ENCODE data around the gene TAS2R1. TPM values are rescaled to one million over a fixed set of nuclear protein-coding genes. Genes with fewer than 3 reads are reported as not detected.

TAS2R1 gene
- polyA plus RNA-seq, 1 of the 3 experiments (the other 2 are of a cell fraction), result not detected

DNA sequence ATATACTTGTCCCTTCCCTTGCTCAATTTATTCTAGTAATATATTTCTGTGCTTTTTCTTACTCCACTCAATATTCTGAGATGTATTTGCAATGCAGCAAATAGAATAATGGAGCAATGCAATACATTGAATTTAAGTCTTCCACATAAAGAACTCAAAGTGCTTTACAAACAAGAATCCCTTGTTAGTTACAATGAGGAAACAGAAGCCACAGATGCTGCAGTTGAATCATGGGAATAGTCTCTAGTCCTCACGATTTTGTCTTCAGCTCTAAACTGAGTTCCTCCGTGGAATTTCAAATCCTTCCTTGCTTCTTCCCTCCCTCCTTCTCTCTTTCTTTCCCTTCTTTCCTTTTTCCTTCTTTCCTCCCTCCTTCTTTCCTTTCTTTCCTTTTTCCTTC is 12.5 kb upstream of the TAS2R1 start:
- Histone ChIP-seq H3K4me1 (ENCODE audit: control insufficient read depth in 1 of 2, insufficient read depth in 2 of 2, low read depth in 1 of 2, low read length in 1 of 2) (no peaks in the 10 kb centered on the region), H3K79me2 (ENCODE audit: insufficient read depth) (no peaks in the 10 kb centered on the region), H4K20me1 (ENCODE audit: insufficient read depth) (no peaks in the 10 kb centered on the region), H3K9me3 (no peaks in the 10 kb centered on the region), H3K36me3 (replicated peaks in 1 of 2; ENCODE audit: control insufficient read depth in 1 of 2, insufficient read depth in 2 of 2, low read length in 1 of 2) (no peaks in the 10 kb centered on the region), H3K27me3 (ENCODE audit: insufficient read depth) (no peaks in the 10 kb centered on the region), H3K27ac (ENCODE audit: low read depth in 2 of 2, low read length in 1 of 2) (no peak overlapping the region), H3K4me2 (no peak overlapping the region), H3K4me3 (ENCODE audit: low read depth in 2 of 2, low read length in 1 of 2) (no peak overlapping the region), H3F3A (replicated peaks; ENCODE audit: insufficient read depth) (no peaks in the 10 kb centered on the region), H3K9me2 (no peaks in the 10 kb centered on the region), H3K9ac (no peak overlapping the region), H2AFZ (ENCODE audit: low read depth) (no peak overlapping the region)
- TF ChIP-seq RAD21 (IDR thresholded peaks at IDR 0.05; ENCODE audit: low read length) (no peak), TEAD4 (IDR thresholded peaks at IDR 0.05; ENCODE audit: borderline replicate concordance, insufficient read depth) (no peak), CHD2 (IDR thresholded peaks at IDR 0.05; ENCODE audit: low read length, partially characterized antibody) (no peak), YY1 (IDR thresholded peaks at IDR 0.05; ENCODE audit: low read depth) (no peak)
- CTCF ChIA-PET, result no interaction called here
- WGBS (ENCODE audit: low lambda C conversion rate), result 17% methylated on average over 2 of the region's 2 CpGs
- DNase-seq, result no peak
- POLR2A ChIA-PET, result no interaction called here

GRCh38 chr5:9641806-9642355 is 11.7 kb upstream of the TAS2R1 start:
- POLR2A ChIA-PET, result no interaction called here
- Histone ChIP-seq H3K36me3 (replicated peaks in 1 of 2; ENCODE audit: control insufficient read depth in 1 of 2, insufficient read depth in 2 of 2, low read length in 1 of 2) (no peaks in the 10 kb centered on the region), H3K79me2 (ENCODE audit: insufficient read depth) (no peaks in the 10 kb centered on the region), H3K9me2 (no peaks in the 10 kb centered on the region), H3K9me3 (no peaks in the 10 kb centered on the region), H4K20me1 (ENCODE audit: insufficient read depth) (no peaks in the 10 kb centered on the region), H3F3A (replicated peaks; ENCODE audit: insufficient read depth) (no peaks in the 10 kb centered on the region), H2AFZ (ENCODE audit: low read depth) (no peak overlapping the region), H3K4me3 (ENCODE audit: low read depth in 2 of 2, low read length in 1 of 2) (no peak overlapping the region), H3K27ac (ENCODE audit: low read depth in 2 of 2, low read length in 1 of 2) (no peak overlapping the region), H3K4me1 (ENCODE audit: control insufficient read depth in 1 of 2, insufficient read depth in 2 of 2, low read depth in 1 of 2, low read length in 1 of 2) (no peaks in the 10 kb centered on the region), H3K9ac (no peak overlapping the region), H3K4me2 (no peak overlapping the region), H3K27me3 (ENCODE audit: insufficient read depth) (no peaks in the 10 kb centered on the region)
- CTCF ChIA-PET, result no interaction called here
- no peak for TF ChIP-seq GABPA (IDR thresholded peaks at IDR 0.05; ENCODE audit: low read depth)
- TF ChIP-seq FOSL2 (IDR thresholded peaks at IDR 0.05; ENCODE audit: borderline replicate concordance, low read depth), result no peak
- no peak for TF ChIP-seq CHD2 (IDR thresholded peaks at IDR 0.05; ENCODE audit: low read length, partially characterized antibody)
- TF ChIP-seq EP300 (IDR thresholded peaks at IDR 0.05; ENCODE audit: borderline replicate concordance in 1 of 2, low read depth in 1 of 2, low read length in 1 of 2), result no peak
- TF ChIP-seq, protein P1, sequence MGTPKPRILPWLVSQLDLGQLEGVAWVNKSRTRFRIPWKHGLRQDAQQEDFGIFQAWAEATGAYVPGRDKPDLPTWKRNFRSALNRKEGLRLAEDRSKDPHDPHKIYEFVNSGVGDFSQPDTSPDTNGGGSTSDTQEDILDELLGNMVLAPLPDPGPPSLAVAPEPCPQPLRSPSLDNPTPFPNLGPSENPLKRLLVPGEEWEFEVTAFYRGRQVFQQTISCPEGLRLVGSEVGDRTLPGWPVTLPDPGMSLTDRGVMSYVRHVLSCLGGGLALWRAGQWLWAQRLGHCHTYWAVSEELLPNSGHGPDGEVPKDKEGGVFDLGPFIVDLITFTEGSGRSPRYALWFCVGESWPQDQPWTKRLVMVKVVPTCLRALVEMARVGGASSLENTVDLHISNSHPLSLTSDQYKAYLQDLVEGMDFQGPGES (IDR thresholded peaks at IDR 0.05; ENCODE audit: low read depth, low read length), result no peak
- TF ChIP-seq MXI1 (IDR thresholded peaks at IDR 0.05; ENCODE audit: low read depth, low read length), result no peak
- no peak for TF ChIP-seq EZH2phosphoT487 (IDR thresholded peaks at IDR 0.05; ENCODE audit: borderline replicate concordance, low read depth)
- no peak for TF ChIP-seq JUND (IDR thresholded peaks at IDR 0.05)
- WGBS (ENCODE audit: low lambda C conversion rate), result 36% methylated on average over 7 of the region's 7 CpGs
- DNase-seq, result no peak

DNA sequence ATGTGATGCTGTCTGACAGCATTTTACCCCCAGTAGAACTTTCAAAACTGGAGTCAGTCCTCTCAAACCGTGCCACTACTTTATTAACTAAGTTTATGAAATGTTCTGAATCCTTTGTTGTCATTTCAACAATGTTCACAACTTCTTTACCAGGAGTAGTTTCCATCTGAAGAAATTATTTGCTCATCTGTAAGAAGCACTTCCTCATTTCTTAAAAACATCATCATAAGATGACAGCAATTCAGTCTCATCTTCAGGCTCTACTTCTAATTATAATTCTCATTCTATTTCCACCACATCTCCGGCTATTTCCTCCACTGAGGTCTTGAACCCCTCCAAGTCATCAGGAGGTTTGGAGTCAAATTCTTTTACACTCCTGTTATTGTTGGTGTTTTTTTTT is 2.3 kb upstream of the TAS2R1 start:
- H3K4me2 ChIP-seq, result no peak overlapping the region
- no peak overlapping the region for H3K4me3 ChIP-seq (ENCODE audit: low read depth in 2 of 2, low read length in 1 of 2)
- H3K79me2 ChIP-seq (ENCODE audit: insufficient read depth), result no peaks in the 10 kb centered on the region
- POLR2A ChIA-PET, result no interaction called here
- no peak overlapping the region for H3K27ac ChIP-seq (ENCODE audit: low read depth in 2 of 2, low read length in 1 of 2)
- no peak overlapping the region for H3K9ac ChIP-seq
- H4K20me1 ChIP-seq (ENCODE audit: insufficient read depth), result no peaks in the 10 kb centered on the region
- H3K9me2 ChIP-seq, result no peaks in the 10 kb centered on the region
- no peak for DNase-seq
- H3K36me3 ChIP-seq (replicated peaks in 1 of 2; ENCODE audit: control insufficient read depth in 1 of 2, insufficient read depth in 2 of 2, low read length in 1 of 2), result no peaks in the 10 kb centered on the region
- 19% methylated on average over 2 of the region's 2 CpGs for WGBS (ENCODE audit: low lambda C conversion rate)
- peaks cover 0 to 2% of the 10 kb centered on the region in 2 experiments; a peak in 2 of 4 replicates for H3K4me1 ChIP-seq (ENCODE audit: control insufficient read depth in 1 of 2, insufficient read depth in 2 of 2, low read depth in 1 of 2, low read length in 1 of 2)
- CTCF ChIA-PET, result no interaction called here
- H2AFZ ChIP-seq (ENCODE audit: low read depth), result no peak overlapping the region
- no peaks in the 10 kb centered on the region for H3F3A ChIP-seq (replicated peaks; ENCODE audit: insufficient read depth)
- H3K27me3 ChIP-seq (ENCODE audit: insufficient read depth), result no peaks in the 10 kb centered on the region
- H3K9me3 ChIP-seq, result no peaks in the 10 kb centered on the region
- no peak for TF ChIP-seq FOXM1 (IDR thresholded peaks at IDR 0.05; ENCODE audit: low read depth)
- TF ChIP-seq RFX5 (IDR thresholded peaks at IDR 0.05; ENCODE audit: low read length), result no peak
- no peak for TF ChIP-seq TAF1 (IDR thresholded peaks at IDR 0.05; ENCODE audit: borderline replicate concordance, low read depth, low read length)
- no peak for TF ChIP-seq RXRA (IDR thresholded peaks at IDR 0.05; ENCODE audit: borderline replicate concordance, low read depth)
- no peak for TF ChIP-seq CTCF (IDR thresholded peaks at IDR 0.05)
- no peak for TF ChIP-seq RCOR1 (IDR thresholded peaks at IDR 0.05; ENCODE audit: low read length)
- no peak for TF ChIP-seq POLR2AphosphoS5 (IDR thresholded peaks at IDR 0.05; ENCODE audit: low read depth, low read length)
- no peak for TF ChIP-seq NFIC (IDR thresholded peaks at IDR 0.05; ENCODE audit: borderline replicate concordance)
- no peak for TF ChIP-seq TEAD4 (IDR thresholded peaks at IDR 0.05; ENCODE audit: borderline replicate concordance, insufficient read depth)
- no peak for TF ChIP-seq YY1 (IDR thresholded peaks at IDR 0.05; ENCODE audit: low read depth)
- TF ChIP-seq TCF12 (IDR thresholded peaks at IDR 0.05), result no peak
- TF ChIP-seq, protein P2, sequence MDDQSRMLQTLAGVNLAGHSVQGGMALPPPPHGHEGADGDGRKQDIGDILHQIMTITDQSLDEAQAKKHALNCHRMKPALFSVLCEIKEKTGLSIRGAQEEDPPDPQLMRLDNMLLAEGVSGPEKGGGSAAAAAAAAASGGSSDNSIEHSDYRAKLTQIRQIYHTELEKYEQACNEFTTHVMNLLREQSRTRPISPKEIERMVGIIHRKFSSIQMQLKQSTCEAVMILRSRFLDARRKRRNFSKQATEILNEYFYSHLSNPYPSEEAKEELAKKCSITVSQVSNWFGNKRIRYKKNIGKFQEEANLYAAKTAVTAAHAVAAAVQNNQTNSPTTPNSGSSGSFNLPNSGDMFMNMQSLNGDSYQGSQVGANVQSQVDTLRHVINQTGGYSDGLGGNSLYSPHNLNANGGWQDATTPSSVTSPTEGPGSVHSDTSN (IDR thresholded peaks at IDR 0.05), result no peak

Measured in SK-N-SH (cell line).